Measurements from ENCODE around the gene EVA1C.
A peak's percentile ranks its signal among the peaks of the same experiment; 100 is the strongest.
"Not testable (repeated sequence)": the region's sequence is repeated elsewhere in the genome, so short reads cannot be mapped to it uniquely, and the experiment has no call there.

Gene EVA1C

DNA sequence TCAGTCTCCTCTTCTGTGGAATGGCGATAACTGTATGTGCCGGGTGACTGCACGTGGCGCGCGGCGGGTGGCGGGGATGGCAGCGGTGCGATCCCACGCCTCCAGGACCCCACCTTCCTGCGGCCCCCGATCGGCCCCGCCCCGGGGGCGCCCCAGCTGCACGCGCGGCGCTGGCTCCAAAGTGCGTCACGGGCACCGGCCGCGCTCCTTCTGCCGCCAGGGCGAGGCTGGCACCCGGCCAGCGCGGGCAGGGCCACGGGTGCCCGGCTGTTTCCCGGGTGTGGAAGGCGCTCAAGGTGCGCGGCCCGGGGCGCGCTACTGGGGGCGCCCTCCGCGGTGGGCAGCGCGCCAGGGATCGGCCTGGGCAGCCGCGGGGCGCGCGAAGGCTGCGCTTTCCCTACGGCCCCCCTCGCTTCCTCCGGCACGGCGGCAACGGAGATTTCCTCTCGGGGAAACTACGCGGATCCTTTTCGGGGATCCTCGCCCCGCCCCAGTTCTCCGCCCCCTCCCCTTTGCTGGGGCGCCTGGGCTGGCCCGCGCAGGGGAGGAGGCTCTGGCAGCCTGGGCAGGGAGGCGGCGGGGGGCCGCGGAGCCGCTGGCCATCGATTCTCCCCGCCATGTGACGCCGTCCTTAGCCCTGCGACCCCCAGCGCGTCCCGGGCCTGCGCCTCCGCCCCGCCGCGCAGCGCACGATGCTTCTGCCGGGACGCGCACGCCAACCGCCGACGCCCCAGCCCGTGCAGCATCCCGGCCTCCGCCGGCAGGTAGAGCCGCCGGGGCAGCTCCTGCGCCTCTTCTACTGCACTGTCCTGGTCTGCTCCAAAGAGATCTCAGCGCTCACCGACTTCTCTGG lies at the start of gene EVA1C:
Gene EVA1C (plus strand): TSS at position 545 of the 853 bp plus-strand sequence. CDS start 148 bp downstream, at position 693.
- no peak for DNase-seq (ENCODE audit: low spot score)

GRCh38 chr21:32364387-32364786 lies 48.1 kb upstream of the EVA1C start:
- no peak for DNase-seq (ENCODE audit: low spot score)

DNA sequence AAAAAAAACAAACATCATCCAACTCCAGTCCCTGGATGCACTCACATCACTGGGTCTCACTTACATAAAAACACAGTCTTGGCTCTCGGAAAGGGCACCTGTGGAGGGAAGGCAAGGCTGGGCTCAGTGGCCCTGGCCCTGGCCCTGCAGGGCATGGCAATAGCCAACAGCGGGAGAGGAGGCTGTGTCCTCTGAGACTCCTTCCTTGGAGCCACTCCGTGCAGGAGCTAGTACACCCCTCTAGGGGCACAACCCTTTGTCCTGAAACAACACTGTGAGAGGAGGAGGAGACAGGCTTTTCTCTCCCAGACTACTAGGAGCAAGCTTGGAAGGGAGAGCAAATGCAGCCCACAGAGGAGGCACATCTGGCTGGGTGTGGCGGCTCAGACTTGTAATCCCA lies 47.7 kb upstream of the EVA1C start:
- DNase-seq (ENCODE audit: low spot score), result no peak

DNA sequence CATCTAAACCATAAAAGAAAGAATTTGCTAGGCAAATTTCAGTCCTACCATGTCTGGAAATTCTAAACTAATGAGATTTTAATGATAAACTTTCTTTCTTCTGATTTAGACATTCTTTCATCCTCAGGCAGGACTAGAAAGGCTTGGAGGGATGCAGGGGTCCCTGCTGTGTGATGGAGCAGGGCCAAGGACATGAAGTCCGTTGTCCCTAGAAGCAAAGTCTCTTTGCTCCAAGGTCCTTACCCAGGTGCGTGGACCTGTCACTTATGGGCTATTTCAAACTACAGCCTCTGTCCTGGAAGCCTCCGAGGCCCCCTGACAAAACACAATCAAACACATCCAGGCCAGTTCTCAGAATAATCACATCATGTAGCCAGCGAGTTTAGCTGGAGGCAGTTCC lies 46.3 kb upstream of the EVA1C start:
- DNase-seq (ENCODE audit: low spot score), result no peak

DNA sequence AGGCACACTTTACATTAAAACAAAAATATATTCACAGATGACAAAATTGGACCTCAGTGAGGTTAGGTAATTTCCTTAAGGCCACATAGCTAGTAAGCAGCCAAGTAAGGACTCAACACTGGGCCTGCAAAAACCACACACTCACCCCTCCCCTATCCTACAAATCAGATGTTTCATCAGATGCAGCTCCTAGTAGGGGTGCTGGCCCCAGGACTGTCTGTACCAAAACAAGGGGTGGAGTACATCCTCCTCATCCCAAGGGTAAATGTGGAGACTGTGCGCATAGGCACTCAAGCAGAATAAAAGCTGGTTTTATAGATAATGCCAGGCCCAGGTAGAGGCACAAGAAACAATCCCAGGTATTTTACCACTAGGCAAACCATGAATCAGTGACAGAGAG lies 45.3 kb upstream of the EVA1C start:
- no peak for DNase-seq (ENCODE audit: low spot score)

GRCh38 chr21:32368386-32368785 lies 44.1 kb upstream of the EVA1C start:
- DNase-seq (ENCODE audit: low spot score), result no peak

DNA sequence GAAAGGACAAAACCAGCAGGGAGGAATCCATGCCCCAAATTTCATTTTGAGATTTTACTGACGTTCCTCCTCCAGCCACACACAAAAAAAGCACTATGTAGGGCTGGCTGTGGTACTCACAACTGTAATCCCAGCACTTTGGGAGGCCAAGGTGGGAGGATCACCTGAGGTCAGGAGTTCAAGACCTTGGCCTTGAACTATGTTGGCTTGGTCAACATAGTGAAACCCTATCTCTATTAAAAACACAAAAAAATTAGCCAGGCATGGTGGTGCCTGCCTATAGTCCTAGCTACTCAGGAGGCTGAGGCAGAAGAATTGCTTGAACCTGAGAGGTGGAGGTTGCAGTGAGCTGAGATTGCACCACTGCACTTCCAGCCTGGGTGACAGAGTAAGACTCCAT lies 43.5 kb upstream of the EVA1C start:
- DNase-seq (ENCODE audit: low spot score), result not testable (repeated sequence)

DNA sequence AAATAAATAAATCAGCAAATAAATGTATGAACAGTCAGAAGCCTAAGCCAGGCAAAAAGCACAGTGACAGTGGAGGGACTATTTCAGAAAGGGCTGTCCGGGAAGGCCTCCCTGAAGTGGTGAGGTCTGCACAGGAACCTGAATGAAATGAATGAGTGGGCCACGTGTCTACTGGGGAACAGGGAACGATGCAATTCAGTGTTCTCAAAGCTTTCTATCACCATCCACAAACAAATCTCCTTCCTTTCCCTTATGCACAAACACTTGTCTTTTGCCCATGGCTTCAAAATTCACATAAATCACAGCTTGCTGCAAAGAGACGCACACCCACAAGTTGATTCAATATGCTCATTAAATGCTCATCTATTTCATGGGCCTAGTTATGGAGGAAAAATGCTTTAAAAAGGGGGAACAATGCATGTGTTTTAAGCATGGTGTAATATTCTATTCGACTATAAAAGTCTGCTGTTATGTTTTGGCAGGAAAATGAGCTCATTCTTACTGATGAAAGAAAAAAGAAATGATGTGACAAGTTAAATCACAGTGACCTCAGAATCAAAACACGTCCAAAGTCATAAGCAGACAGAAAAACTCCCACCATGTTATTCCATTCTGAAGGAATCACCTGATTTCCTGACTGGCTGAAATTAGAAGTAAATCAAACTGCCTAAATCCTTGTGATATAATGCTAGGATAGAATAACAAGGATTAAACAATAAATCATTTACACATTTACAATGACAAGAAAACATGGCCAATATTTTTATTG lies 41.3 kb upstream of the EVA1C start:
- DNase-seq (ENCODE audit: low spot score), result no peak

DNA sequence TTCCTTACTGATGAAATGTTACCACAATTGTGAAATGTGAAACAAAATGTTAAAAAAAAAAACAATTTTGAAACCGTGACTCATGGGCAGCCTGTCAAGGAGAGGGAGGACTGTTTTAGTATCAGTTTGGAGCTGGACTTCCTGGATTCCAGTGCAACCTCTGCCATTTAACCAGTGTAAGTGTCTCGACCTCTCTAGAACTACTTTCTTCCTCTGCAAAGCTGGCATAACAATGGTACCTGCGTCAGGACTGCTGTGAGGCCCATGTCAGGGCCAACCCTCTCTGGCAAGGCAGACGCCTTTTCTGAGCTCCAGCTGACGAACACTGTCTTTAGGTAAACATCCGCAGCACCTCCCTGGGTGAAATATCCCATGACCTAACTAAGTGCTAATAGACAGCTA lies 40.6 kb upstream of the EVA1C start:
- no peak for DNase-seq (ENCODE audit: low spot score)

DNA sequence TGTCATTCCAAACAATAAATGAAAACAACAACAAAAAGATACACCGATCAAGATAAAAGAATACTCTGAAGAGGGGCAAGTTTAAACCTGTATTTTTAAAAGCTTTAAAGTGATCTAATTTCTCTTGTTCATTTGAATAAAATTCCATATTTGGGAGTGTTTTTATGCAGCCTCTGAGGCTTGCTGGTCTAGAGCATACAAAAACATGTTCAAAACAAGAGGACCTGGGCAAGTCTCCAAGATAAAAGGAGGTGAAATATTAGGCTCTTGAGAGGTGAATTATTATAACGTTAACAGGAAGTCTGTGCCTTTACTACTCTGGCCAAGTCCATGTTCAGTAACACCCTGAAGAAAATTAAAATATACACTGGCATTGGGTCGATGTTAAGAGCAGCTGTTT lies 39.8 kb upstream of the EVA1C start:
- no peak for DNase-seq (ENCODE audit: low spot score)

DNA sequence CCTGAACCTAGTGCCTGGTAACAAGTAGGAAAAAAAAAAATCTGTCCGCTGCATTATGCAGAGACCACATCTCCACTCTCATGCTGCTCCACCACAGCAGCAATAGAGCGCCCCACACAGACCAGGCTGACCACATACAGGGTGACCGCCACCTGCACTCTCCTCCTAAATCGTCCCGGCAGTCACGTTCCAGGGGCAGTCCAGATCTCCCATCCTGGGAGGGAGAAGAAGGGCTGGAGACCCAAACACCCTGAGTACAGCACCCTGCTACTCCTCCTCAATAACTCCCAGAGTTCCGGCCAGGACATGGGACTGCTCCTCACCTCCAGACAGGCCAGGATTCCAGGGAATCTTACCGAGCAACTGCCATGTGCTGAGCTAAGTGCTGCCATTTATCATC lies 35.0 kb upstream of the EVA1C start:
- no peak for DNase-seq (ENCODE audit: low spot score)

- peak; percentile 89 for DNase-seq (ENCODE audit: low spot score)
Observed at GRCh38 chr21:32377991-32378390, 34.5 kb upstream of the EVA1C start.

DNA sequence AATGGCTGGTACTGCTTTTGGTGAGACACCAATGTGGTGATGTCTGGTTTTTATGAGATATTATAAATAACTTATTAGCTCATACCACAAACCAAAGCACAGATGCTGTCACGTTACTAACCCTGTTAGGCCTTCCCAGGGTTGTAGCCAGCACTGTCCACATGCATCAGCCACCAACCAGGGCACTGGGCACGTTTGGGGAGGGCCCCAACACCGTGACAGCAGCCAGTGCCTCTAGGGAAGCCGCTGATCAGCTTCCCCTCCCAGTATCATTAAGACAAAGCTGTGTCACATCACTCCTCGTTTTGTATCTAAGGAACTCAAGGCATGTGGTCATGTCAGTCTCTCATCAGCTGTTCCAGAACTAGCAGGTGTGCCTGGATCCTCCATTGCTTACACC lies 33.5 kb upstream of the EVA1C start:
- DNase-seq (ENCODE audit: low spot score), result no peak

GRCh38 chr21:32380940-32381339 lies 31.6 kb upstream of the EVA1C start:
- DNase-seq (ENCODE audit: low spot score), result no peak

GRCh38 chr21:32381571-32381970 lies 30.9 kb upstream of the EVA1C start:
- DNase-seq (ENCODE audit: low spot score), result no peak

- peak; percentile 79 for DNase-seq (ENCODE audit: low spot score)
Observed at GRCh38 chr21:32382108-32382644, 30.3 kb upstream of the EVA1C start.

DNA sequence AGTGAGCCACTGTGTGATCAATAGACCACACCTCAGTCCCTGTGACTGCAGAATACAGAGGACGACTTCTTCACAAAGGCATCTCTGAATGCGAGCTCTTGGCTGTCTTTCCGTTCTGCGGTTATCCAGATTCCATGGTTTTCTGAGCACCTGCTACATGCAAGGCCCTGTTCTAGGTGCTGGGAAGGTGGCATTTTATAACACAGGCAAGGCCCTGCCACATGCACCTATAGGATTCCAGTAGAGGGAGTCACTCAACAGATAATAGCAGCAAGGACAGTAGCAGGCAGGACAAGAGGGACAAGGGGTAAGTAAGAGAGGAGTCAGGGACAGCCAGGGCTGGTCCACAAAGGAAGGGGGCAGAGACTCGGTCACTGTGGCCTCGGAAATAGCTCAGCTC lies 28.7 kb upstream of the EVA1C start:
- no peak for DNase-seq (ENCODE audit: low spot score)

- no peak for DNase-seq (ENCODE audit: low spot score)
Observed at GRCh38 chr21:32386195-32386870, 26.2 kb upstream of the EVA1C start.

GRCh38 chr21:32387151-32387550 lies 25.4 kb upstream of the EVA1C start:
- no peak for DNase-seq (ENCODE audit: low spot score)

DNA sequence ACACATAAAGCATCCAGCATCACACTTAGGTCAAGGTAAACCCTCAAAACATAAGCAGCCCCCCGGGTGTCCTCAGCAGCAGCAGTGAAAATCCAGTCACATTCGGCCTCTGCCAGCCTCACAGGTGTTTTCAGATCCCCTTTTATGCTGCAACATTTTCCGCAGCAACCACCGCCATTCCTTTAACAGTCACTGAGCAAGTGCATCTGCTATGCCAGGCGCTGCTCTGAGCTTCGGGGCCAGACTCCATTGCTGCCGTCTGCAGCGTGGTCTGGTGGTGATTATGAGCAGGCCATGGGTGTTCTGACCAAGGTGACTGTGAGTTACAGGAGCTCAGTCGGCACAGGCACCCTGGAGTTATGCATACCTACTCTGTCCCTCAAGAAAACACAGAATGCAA lies 24.2 kb upstream of the EVA1C start:
- no peak for DNase-seq (ENCODE audit: low spot score)

GRCh38 chr21:32389337-32390015 lies 23.0 kb upstream of the EVA1C start:
- DNase-seq (ENCODE audit: low spot score), result no peak

Measured in COLO829 (cell line).